Liver (tissue), 3 donors: Measurements from ENCODE around the gene PPP2R5A.

Experiments
- CTCF ChIP-seq: fragments of 150-350 bp; IDR thresholded peaks from 2 replicates; pipeline ENCODE4 v1.5.1; 2017; ENCODE audit warnings: improper control_type of control experiment, low read depth, low read length; ENCODE audit not compliant: missing input control
- FOXA1 ChIP-seq: IDR thresholded peaks from 2 replicates; pipeline ENCODE4 v1.6.1; 2016; ENCODE audit warnings: antibody characterized with exemption
- HNF4G ChIP-seq: IDR thresholded peaks from 2 replicates; pipeline ENCODE4 v1.6.1; 2016; ENCODE audit warnings: antibody characterized with exemption
- RAD21 ChIP-seq, 2 donors: IDR thresholded peaks; 2 replicates each; pipeline ENCODE4 v1.6.1; 2016; ENCODE audit warnings: antibody characterized with exemption in 2 of 2, mild to moderate bottlenecking in 2 of 2
- REST ChIP-seq: IDR thresholded peaks from 2 replicates; pipeline ENCODE4 v1.6.1; 2016; ENCODE audit warnings: antibody characterized with exemption, mild to moderate bottlenecking
- SP1 ChIP-seq: IDR thresholded peaks from 2 replicates; pipeline ENCODE4 v1.6.1; 2018; ENCODE audit warnings: antibody characterized with exemption, mild to moderate bottlenecking
- TAF1 ChIP-seq: conservative IDR thresholded peaks from 2 replicates; pipeline ENCODE4 v1.6.1; 2016; ENCODE audit warnings: antibody characterized with exemption, mild to moderate bottlenecking
- YY1 ChIP-seq: IDR thresholded peaks from 2 replicates; pipeline ENCODE4 v1.6.1; 2016; ENCODE audit warnings: antibody characterized with exemption, mild to moderate bottlenecking
- TF ChIP-seq, protein P1 (sequence below): IDR thresholded peaks from 2 replicates; pipeline ENCODE4 v1.6.1; 2016; ENCODE audit warnings: antibody characterized with exemption
- donor health status: healthy.
- donor health status: healthy.

DNA sequence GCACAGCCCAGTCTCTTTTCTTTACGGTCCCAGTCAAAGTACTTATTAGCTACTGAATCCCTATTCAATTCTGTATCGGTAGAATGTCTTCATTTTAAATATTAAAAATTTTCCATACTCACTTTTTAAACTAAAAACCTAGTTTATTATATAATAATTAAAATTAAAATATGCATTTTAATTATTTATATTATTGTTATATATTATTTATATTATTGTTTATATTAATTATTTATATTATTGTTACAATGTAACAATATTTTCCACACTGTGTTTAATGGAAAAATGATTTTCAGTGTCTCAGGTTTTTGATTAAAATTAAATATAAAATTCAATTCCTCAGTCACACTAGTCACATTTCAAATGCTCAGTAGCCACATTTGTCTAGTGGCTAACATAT lies 18.2 kb upstream of the PPP2R5A start:
- TF ChIP-seq CTCF (no peak), YY1 (no peak), HNF4G (no peak), TAF1 (no peak), RAD21 (IDR thresholded peaks at IDR 0.05) (no peak), FOXA1 (no peak), REST (no peak), SP1 (no peak)
- TF ChIP-seq, protein P1, sequence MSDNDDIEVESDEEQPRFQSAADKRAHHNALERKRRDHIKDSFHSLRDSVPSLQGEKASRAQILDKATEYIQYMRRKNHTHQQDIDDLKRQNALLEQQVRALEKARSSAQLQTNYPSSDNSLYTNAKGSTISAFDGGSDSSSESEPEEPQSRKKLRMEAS, result no peak
